Epithelial cell of esophagus (primary cell): Measurements from ENCODE around the gene LTA.

Experiments
- DNase-seq: peaks from one replicate; pipeline ENCODE4 v3.0.0; 2010; ENCODE audit warnings: low read depth
- H3K4me3 ChIP-seq: 2 replicates; pipeline ENCODE4 v1.5.1; 2011; ENCODE audit warnings: mild to moderate bottlenecking, low read length, control low read depth
- TF ChIP-seq, protein P1 (sequence below): IDR thresholded peaks from 2 replicates; pipeline ENCODE4 v1.5.1; 2011; ENCODE audit warnings: low read depth, mild to moderate bottlenecking, low read length, control low read depth, inconsistent platforms; ENCODE audit not compliant: insufficient read depth; ENCODE audit errors: missing control alignments

The LTA gene

DNA sequence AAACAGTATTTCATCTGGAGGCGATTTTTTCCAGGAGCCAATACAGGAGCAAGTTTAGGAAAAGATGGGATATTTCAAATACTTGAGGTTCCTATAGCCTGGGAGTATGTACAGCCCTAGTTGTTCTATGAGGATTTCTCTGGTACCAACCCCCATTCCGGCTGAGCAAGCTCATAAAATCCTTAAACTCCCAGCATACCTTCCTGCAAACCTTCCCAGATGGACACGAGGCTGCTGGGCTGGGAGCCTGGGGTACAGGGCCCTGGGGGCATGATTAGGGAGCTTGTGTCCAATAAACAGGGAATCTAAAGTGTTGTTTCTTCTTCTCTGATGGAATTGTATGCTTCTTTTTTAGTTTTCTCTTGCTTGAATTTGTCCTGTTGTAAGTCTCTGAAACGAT is 49.9 kb downstream of the LTA start:
- DNase-seq, result peak; percentile 25
- H3K4me3 ChIP-seq, result peak overlapping the region; percentile 82
- TF ChIP-seq, protein P1, sequence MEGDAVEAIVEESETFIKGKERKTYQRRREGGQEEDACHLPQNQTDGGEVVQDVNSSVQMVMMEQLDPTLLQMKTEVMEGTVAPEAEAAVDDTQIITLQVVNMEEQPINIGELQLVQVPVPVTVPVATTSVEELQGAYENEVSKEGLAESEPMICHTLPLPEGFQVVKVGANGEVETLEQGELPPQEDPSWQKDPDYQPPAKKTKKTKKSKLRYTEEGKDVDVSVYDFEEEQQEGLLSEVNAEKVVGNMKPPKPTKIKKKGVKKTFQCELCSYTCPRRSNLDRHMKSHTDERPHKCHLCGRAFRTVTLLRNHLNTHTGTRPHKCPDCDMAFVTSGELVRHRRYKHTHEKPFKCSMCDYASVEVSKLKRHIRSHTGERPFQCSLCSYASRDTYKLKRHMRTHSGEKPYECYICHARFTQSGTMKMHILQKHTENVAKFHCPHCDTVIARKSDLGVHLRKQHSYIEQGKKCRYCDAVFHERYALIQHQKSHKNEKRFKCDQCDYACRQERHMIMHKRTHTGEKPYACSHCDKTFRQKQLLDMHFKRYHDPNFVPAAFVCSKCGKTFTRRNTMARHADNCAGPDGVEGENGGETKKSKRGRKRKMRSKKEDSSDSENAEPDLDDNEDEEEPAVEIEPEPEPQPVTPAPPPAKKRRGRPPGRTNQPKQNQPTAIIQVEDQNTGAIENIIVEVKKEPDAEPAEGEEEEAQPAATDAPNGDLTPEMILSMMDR, result no peak

DNA sequence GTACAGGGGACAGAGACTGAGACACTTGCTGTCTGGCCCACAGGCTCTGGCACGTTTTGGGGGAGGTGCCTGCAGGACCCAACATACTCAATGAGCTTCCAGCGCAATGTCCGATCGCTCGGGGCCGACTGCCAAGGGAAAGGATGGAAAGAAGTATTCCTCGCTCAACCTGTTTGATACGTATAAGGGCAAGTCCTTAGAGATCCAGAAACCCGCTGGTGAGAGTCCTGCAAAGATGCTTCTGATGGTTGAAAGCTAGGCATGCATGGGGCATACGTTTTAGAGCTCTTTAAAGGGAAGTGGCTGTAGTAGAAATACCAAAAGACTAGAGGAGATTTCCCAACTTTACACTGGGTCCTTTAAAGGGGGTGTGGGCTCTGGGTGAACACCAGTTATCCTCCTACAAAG is 50.6 kb downstream of the LTA start:
- peak; percentile 76 for DNase-seq
- TF ChIP-seq, protein P1, result no peak
- H3K4me3 ChIP-seq, result peak overlapping the region; percentile 82
